Measurements from ENCODE around the gene GTPBP8.

- TF ChIP-seq EZH2 (IDR thresholded peaks at IDR 0.05; ENCODE audit: borderline replicate concordance, low read depth, low read length, severe bottlenecking): no peak
- no peak for TF ChIP-seq POLR2AphosphoS5 (IDR thresholded peaks at IDR 0.05; ENCODE audit: insufficient read depth, low read depth, low read length)
- TF ChIP-seq MYC (IDR thresholded peaks at IDR 0.05; ENCODE audit: low read depth, low read length): no peak
- no peak for TF ChIP-seq POLR2A (IDR thresholded peaks at IDR 0.05; ENCODE audit: low read depth, low read length)
- TF ChIP-seq CTCF (IDR thresholded peaks at IDR 0.05; ENCODE audit: extremely low read depth in 1 of 2, insufficient read depth in 1 of 2, low read depth in 1 of 2, low read length in 2 of 2): no peak
- TF ChIP-seq FOS (IDR thresholded peaks at IDR 0.05; ENCODE audit: borderline replicate concordance, insufficient read depth, low read length): no peak
- no peak for TF ChIP-seq MAX (IDR thresholded peaks at IDR 0.05; ENCODE audit: insufficient read depth, insufficient read length)
- no peak for TF ChIP-seq JUN (IDR thresholded peaks at IDR 0.05; ENCODE audit: borderline replicate concordance, insufficient read depth, insufficient read length, low read depth)
- no peak for TF ChIP-seq GATA2 (IDR thresholded peaks at IDR 0.05; ENCODE audit: insufficient read depth, insufficient read length, low read depth, low read length)
These were observed 27.9 kb downstream of the GTPBP8 start for GRCh38 chr3:113018536-113019181.

All from endothelial cell of umbilical vein (primary cell).